HepG2 (cell line): ENCODE data around the gene KCTD13. TPM values are rescaled to one million over a fixed set of nuclear protein-coding genes. Genes with fewer than 3 reads are reported as not detected.

Experiments used
- ARNTL ChIP-seq: sonication (generic); formaldehyde crosslinking; IDR thresholded peaks from 2 replicates; pipeline ENCODE4 v1.4.0; 2020; ENCODE audit warnings: mild to moderate bottlenecking, missing genetic modification reagents
- FOSL1 ChIP-seq: sonication (generic); formaldehyde crosslinking; IDR thresholded peaks from 2 replicates; pipeline ENCODE4 v1.9.0; 2021; ENCODE audit warnings: missing genetic modification reagents, borderline replicate concordance
- GTF3A ChIP-seq: sonication (generic); formaldehyde crosslinking; conservative IDR thresholded peaks from 2 replicates; pipeline ENCODE4 v1.4.0; 2020; ENCODE audit warnings: mild to moderate bottlenecking, missing genetic modification reagents
- MIER2 ChIP-seq: IDR thresholded peaks from 2 replicates; pipeline ENCODE4 v1.6.1; 2016; ENCODE audit warnings: missing biosample characterization, missing genetic modification reagents
- RARG ChIP-seq: sonication (generic); formaldehyde crosslinking; IDR thresholded peaks from 2 replicates; pipeline ENCODE4 v1.4.0; 2020; ENCODE audit warnings: low read depth, mild to moderate bottlenecking, missing genetic modification reagents
- ZNF431 ChIP-seq: sonication (generic); formaldehyde crosslinking; IDR thresholded peaks from 2 replicates; pipeline ENCODE4 v1.9.0; 2022; ENCODE audit warnings: missing genetic modification reagents, low read depth, mild to moderate bottlenecking, borderline replicate concordance
- ZNF724P ChIP-seq: sonication (generic); formaldehyde crosslinking; IDR thresholded peaks from 2 replicates; pipeline ENCODE4 v1.8.0; 2022; ENCODE audit warnings: missing genetic modification reagents, borderline replicate concordance
- ZNF850 ChIP-seq: sonication (generic); formaldehyde crosslinking; conservative IDR thresholded peaks from 2 replicates; pipeline ENCODE4 v1.9.0; 2021; ENCODE audit warnings: mild to moderate bottlenecking, missing genetic modification reagents
- polyA plus RNA-seq, 8 experiments: library from polyadenylated mRNA; depleted of rRNA in 3 of 8; stranded (reverse) in 7 of 8; unstranded in 1 of 8; fragments of >200 nt; fragmentation: Illumina TruSeq in 4 of 8; extraction: Trizol in 4 of 8; gene quantifications; 2 replicates each; pipeline versions ENCODE4 v1.2.1 to v1.2.3, GENCODE V29; 2011 to 2016; ENCODE audit warnings: low read depth in 4 of 8, missing spikeins in 1 of 8, mixed read lengths in 1 of 8; ENCODE audit not compliant: insufficient read depth in 1 of 8
- total RNA-seq, 5 experiments: library from RNA; depleted of rRNA; stranded (reverse); fragments of >200 nt; fragmentation: Illumina TruSeq; extraction: Trizol; gene quantifications; 2 replicates each; pipeline ENCODE4 v1.2.3, GENCODE V29; 2016; ENCODE audit warnings: low read depth in 1 of 5
- TF ChIP-seq, protein P1 (sequence below): sonication (generic); formaldehyde crosslinking; IDR thresholded peaks from 2 replicates; pipeline ENCODE4 v1.9.0; 2021; ENCODE audit warnings: missing genetic modification reagents, borderline replicate concordance
- TF ChIP-seq, protein P2 (sequence below): sonication (generic); formaldehyde crosslinking; IDR thresholded peaks from 2 replicates; pipeline ENCODE4 v1.5.0; 2020; ENCODE audit warnings: mild to moderate bottlenecking, missing genetic modification reagents
- TF ChIP-seq, protein P3 (sequence below): sonication (generic); formaldehyde crosslinking; IDR thresholded peaks from 2 replicates; pipeline ENCODE4 v1.4.0; 2020; ENCODE audit warnings: mild to moderate bottlenecking, missing genetic modification reagents
- TF ChIP-seq, protein P4 (sequence below), 2 experiments: sonication (generic) in 1 of 2; formaldehyde crosslinking in 1 of 2; IDR thresholded peaks; 2 replicates each; pipeline versions ENCODE4 v1.4.0 to v1.6.1; 2016 to 2020; ENCODE audit warnings: borderline replicate concordance in 1 of 2, low read depth in 1 of 2, mild to moderate bottlenecking in 1 of 2, missing genetic modification reagents in 1 of 2
- TF ChIP-seq, protein P5 (sequence below): IDR thresholded peaks from 2 replicates; pipeline ENCODE4 v1.4.0; 2020; ENCODE audit warnings: mild to moderate bottlenecking, missing genetic modification reagents

The KCTD13 gene
- total and polyA plus RNA-seq, 2 of the 13 experiments (the other 11 are each of a cell fraction or from before 2014, with no cell fraction given) = 6.3 to 14.7 TPM

DNA sequence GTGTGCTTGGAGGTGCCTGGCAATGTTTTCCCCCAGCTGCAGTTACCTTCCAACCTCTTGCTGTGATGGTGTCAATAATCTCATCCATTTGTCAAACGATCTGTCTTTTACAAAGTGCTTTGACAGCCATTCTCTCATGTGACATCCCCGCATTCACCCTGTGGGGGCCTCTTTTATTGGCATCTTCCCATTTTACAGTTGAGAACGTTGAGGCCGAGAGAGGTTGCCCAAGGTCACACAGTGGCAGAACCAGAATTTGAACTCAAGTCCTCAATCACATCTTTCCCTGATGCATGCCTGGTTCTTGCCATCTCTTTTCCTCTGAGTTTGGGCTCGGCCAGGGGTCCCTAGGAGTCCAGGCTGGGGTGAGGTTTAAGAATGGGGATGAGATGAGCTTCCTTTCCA is 49.1 kb upstream of the KCTD13 start (continued):
- TF ChIP-seq ARNTL (CRISPR knock-in tag) = no peak
- no peak for TF ChIP-seq FOSL1 (CRISPR knock-in tag)
- TF ChIP-seq, protein P1, sequence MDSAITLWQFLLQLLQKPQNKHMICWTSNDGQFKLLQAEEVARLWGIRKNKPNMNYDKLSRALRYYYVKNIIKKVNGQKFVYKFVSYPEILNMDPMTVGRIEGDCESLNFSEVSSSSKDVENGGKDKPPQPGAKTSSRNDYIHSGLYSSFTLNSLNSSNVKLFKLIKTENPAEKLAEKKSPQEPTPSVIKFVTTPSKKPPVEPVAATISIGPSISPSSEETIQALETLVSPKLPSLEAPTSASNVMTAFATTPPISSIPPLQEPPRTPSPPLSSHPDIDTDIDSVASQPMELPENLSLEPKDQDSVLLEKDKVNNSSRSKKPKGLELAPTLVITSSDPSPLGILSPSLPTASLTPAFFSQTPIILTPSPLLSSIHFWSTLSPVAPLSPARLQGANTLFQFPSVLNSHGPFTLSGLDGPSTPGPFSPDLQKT (CRISPR knock-in tag) = no peak
- TF ChIP-seq, protein P2, sequence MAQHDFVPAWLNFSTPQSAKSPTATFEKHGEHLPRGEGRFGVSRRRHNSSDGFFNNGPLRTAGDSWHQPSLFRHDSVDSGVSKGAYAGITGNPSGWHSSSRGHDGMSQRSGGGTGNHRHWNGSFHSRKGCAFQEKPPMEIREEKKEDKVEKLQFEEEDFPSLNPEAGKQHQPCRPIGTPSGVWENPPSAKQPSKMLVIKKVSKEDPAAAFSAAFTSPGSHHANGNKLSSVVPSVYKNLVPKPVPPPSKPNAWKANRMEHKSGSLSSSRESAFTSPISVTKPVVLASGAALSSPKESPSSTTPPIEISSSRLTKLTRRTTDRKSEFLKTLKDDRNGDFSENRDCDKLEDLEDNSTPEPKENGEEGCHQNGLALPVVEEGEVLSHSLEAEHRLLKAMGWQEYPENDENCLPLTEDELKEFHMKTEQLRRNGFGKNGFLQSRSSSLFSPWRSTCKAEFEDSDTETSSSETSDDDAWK = no peak
- TF ChIP-seq, protein P3, sequence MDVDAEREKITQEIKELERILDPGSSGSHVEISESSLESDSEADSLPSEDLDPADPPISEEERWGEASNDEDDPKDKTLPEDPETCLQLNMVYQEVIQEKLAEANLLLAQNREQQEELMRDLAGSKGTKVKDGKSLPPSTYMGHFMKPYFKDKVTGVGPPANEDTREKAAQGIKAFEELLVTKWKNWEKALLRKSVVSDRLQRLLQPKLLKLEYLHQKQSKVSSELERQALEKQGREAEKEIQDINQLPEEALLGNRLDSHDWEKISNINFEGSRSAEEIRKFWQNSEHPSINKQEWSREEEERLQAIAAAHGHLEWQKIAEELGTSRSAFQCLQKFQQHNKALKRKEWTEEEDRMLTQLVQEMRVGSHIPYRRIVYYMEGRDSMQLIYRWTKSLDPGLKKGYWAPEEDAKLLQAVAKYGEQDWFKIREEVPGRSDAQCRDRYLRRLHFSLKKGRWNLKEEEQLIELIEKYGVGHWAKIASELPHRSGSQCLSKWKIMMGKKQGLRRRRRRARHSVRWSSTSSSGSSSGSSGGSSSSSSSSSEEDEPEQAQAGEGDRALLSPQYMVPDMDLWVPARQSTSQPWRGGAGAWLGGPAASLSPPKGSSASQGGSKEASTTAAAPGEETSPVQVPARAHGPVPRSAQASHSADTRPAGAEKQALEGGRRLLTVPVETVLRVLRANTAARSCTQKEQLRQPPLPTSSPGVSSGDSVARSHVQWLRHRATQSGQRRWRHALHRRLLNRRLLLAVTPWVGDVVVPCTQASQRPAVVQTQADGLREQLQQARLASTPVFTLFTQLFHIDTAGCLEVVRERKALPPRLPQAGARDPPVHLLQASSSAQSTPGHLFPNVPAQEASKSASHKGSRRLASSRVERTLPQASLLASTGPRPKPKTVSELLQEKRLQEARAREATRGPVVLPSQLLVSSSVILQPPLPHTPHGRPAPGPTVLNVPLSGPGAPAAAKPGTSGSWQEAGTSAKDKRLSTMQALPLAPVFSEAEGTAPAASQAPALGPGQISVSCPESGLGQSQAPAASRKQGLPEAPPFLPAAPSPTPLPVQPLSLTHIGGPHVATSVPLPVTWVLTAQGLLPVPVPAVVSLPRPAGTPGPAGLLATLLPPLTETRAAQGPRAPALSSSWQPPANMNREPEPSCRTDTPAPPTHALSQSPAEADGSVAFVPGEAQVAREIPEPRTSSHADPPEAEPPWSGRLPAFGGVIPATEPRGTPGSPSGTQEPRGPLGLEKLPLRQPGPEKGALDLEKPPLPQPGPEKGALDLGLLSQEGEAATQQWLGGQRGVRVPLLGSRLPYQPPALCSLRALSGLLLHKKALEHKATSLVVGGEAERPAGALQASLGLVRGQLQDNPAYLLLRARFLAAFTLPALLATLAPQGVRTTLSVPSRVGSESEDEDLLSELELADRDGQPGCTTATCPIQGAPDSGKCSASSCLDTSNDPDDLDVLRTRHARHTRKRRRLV (CRISPR knock-in tag) = no peak
- TF ChIP-seq RARG (CRISPR knock-in tag) = no peak
- TF ChIP-seq ZNF724P (CRISPR knock-in tag) = peak; percentile 25; the same call in 1 of the 2 replicates
- TF ChIP-seq MIER2 = no peak
- TF ChIP-seq, protein P4, sequence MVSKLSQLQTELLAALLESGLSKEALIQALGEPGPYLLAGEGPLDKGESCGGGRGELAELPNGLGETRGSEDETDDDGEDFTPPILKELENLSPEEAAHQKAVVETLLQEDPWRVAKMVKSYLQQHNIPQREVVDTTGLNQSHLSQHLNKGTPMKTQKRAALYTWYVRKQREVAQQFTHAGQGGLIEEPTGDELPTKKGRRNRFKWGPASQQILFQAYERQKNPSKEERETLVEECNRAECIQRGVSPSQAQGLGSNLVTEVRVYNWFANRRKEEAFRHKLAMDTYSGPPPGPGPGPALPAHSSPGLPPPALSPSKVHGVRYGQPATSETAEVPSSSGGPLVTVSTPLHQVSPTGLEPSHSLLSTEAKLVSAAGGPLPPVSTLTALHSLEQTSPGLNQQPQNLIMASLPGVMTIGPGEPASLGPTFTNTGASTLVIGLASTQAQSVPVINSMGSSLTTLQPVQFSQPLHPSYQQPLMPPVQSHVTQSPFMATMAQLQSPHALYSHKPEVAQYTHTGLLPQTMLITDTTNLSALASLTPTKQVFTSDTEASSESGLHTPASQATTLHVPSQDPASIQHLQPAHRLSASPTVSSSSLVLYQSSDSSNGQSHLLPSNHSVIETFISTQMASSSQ (IDR thresholded peaks at IDR 0.05; ENCODE audit: low read depth) = no peak
- TF ChIP-seq, protein P4 (CRISPR knock-in tag; IDR thresholded peaks at IDR 0.05; ENCODE audit: borderline replicate concordance) = no peak
- TF ChIP-seq, protein P5, sequence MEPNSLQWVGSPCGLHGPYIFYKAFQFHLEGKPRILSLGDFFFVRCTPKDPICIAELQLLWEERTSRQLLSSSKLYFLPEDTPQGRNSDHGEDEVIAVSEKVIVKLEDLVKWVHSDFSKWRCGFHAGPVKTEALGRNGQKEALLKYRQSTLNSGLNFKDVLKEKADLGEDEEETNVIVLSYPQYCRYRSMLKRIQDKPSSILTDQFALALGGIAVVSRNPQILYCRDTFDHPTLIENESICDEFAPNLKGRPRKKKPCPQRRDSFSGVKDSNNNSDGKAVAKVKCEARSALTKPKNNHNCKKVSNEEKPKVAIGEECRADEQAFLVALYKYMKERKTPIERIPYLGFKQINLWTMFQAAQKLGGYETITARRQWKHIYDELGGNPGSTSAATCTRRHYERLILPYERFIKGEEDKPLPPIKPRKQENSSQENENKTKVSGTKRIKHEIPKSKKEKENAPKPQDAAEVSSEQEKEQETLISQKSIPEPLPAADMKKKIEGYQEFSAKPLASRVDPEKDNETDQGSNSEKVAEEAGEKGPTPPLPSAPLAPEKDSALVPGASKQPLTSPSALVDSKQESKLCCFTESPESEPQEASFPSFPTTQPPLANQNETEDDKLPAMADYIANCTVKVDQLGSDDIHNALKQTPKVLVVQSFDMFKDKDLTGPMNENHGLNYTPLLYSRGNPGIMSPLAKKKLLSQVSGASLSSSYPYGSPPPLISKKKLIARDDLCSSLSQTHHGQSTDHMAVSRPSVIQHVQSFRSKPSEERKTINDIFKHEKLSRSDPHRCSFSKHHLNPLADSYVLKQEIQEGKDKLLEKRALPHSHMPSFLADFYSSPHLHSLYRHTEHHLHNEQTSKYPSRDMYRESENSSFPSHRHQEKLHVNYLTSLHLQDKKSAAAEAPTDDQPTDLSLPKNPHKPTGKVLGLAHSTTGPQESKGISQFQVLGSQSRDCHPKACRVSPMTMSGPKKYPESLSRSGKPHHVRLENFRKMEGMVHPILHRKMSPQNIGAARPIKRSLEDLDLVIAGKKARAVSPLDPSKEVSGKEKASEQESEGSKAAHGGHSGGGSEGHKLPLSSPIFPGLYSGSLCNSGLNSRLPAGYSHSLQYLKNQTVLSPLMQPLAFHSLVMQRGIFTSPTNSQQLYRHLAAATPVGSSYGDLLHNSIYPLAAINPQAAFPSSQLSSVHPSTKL (CRISPR knock-in tag) = no peak
- no peak for TF ChIP-seq GTF3A (CRISPR knock-in tag)
- no peak for TF ChIP-seq ZNF850 (CRISPR knock-in tag)
- no peak for TF ChIP-seq ZNF431
